ENCODE measurements around the gene KLRC4. TPM values are rescaled to one million over a fixed set of nuclear protein-coding genes. Genes with fewer than 3 reads are reported as not detected.

The KLRC4 gene
- total and polyA plus RNA-seq, 2 experiments from 2014 or later, result not detected

- no peak for TF ChIP-seq ZNF462 (CRISPR knock-in tag; IDR thresholded peaks at IDR 0.05)
- TF ChIP-seq NANOG (IDR thresholded peaks at IDR 0.05; ENCODE audit: borderline replicate concordance), result no peak
- TF ChIP-seq CTCF (conservative IDR thresholded peaks at IDR 0.05; ENCODE audit: low read depth in 2 of 2), result no peak
- TF ChIP-seq ETS1 (IDR thresholded peaks at IDR 0.05), result no peak
- TF ChIP-seq EZH2 (IDR thresholded peaks at IDR 0.05; ENCODE audit: low read depth, unreplicated experiment), result no peak
- no peak for TF ChIP-seq CREB1 (CRISPR knock-in tag; IDR thresholded peaks at IDR 0.05; ENCODE audit: low read depth)
- no peak for TF ChIP-seq JUNB (IDR thresholded peaks at IDR 0.05; ENCODE audit: unreplicated experiment)
- TF ChIP-seq ZNF331 (CRISPR knock-in tag; IDR thresholded peaks at IDR 0.05; ENCODE audit: low read depth), result no peak
Observed at GRCh38 chr12:10361622-10362021, 47.9 kb downstream of the KLRC4 start (continued).

Measured in GM23338 (cell line).